Stimulated activated CD8-positive, alpha-beta memory T cell treated with anti-CD3 and anti-CD28 coated beads, Interleukin-15, amount 100 ng/mL, for 48 hours (primary cell): ENCODE results near the gene TCP11.
A peak's percentile ranks its signal among the peaks of the same experiment; 100 is the strongest.
"Not testable (repeated sequence)": the region's sequence is repeated elsewhere in the genome, so short reads cannot be mapped to it uniquely, and the experiment has no call there.

Source experiments
- DNase-seq, 2 donors: peaks; one replicate each; pipeline ENCODE4 v3.0.0-alpha.2; 2020; ENCODE audit warnings: low read depth in 2 of 2

TCP11 gene

DNA sequence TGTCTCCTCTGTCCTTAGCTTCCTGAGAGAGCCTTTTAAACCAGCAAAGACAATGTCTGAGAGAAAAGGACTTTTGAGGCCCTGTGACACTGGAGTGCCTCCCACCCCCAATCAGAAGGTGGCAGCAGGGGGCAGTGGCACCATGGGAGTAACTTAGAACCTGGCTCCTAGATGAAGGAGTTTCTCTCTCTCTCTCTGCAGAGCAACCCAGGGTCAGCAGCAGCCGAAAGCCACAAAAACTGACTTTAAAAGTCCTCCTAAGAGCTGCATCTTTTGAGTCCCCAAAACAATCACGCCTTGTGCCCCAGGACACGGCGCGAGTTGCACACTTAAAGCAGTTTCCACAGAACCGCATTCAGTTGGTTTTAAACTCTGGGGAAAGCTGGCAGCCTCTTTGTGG is 5.3 kb upstream of the TCP11 start:
- DNase-seq = peak in 1 of 2 donors; percentile 13

DNA sequence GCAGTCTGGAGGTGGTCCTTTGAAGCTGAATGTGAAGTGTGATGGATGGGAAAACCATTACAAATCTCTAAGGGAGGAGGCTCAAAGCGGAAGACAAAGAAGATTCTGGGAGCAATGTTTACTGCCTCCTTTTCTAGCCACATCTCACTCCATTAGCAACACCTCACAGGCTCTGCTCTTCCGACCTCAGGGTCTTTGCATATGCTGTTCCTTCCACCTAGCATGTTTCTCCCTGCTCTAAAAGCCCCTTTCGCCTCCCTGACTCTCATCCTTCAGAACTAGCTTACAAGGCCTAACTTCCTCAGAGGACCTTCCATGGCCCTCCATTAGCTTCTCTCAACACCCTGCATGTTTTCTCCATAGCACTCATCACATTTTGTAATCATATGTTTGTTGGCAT is 4.6 kb upstream of the TCP11 start:
- no peak for DNase-seq

DNA sequence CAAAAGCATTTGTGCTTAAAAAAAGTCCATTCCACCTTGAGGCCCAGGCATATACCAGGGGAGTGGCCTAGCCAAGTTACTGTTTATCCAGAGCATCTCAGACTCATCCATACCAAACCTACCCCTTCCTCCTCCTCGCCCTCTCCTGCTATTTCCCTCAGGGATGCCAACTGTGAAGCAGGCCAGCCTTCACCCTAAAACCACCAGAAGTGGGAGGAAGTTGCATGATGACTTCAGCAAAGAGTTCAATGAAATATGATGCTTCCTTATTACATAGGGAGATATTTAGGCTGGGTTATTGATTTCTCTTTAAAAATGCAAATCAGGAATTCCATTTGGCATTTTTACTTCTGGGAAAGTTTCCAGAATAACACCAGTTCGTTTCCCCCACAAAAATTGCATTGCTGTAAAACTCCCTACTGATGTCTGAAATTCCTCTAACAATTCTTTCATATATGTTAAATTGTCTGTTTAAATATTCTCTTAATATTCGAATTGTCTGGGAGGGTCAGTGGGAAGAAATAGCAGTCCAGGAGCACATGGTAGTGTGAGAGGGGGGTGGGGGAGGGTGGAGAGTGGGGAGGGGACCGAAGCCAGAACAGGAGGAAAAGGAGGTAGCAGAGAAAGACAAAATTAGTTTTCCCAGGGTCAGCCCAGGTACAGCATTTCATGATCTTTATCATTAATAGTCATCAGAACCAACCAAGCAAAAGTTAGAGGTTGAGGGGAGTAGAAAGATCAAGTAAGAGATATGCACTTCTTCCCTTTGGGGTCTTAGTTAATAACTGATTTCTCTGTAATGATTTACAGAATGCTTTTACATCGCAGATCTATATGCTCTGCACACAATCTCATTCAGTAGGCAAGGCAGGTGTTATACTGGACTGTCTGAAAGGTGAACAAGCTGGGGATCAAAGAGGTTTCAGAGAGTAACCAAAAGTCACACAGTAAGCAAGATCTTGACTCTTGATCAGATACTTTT is 1.7 kb upstream of the TCP11 start:
- no peak for DNase-seq

DNA sequence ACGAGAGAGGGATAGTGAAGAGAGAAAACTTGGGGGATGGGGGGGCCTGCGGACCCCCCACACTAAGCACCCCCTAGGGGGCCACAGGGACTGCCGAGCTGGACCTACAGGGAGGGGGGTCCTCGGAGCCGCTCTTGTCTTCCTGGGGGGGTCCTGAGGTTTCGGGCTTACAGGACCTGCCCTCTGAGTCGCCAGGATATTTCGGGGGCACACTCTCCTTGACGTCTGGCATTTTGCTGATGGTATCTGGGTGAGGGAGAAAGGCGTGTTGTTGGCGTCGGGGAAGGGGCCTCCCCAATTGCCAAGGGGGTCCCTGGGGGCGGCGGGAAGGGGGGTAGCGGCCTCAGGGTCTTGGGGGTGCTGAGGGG is 516 bp downstream of the TCP11 start:
- no peak for DNase-seq

DNA sequence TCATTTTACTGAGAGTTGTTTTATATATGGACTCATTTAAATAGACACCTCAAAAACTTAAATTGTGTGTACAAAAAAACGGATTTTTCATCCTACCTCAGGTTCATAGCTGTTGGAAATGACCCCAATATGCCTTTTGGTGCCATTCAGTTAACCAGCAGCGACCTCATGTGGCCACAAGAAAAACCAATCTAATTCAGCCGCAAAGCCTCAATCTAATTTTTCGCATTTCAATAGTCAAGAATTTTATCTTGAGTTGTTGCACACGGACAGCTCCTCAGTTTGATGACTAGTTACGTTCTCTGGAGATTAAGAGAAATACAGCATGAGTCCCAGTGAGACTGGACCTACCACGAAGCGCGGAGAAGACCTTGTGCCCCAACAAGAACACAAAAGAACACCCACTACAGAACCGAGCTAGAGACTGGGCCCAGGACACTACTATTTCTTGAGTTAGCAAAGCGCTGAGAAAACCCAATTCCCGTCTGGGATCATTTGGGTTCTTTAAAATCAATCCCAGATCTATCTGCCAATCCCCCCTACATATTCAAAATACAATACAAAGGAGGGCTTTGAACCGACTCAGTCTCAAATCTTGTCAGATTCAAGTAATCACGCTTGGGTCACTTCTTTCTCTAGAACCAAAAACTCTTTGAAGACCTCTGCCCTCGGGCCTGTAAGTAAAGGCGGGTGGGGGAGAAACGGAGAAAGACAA is 1.1 kb downstream of the TCP11 start:
- peak; percentile 13 to 19 for DNase-seq

DNA sequence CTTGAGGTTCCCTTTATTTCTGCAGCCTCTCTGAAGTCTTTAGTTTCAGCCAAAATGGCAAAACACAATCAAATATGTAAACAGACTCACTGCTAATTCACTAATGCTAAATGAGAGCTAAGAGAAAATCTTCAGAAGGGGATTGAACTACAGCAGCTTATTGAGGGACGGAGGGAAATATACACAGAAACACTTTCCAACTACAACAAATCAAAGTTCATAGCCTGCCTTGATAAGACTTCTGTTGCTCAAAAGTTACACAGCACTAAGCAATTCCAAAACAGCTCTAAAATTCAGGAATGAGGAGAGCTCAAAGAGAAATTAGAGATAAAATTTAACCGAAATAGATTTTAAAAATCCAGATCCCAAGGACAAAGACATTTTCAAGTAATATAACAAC is 1.7 kb downstream of the TCP11 start:
- no peak for DNase-seq

DNA sequence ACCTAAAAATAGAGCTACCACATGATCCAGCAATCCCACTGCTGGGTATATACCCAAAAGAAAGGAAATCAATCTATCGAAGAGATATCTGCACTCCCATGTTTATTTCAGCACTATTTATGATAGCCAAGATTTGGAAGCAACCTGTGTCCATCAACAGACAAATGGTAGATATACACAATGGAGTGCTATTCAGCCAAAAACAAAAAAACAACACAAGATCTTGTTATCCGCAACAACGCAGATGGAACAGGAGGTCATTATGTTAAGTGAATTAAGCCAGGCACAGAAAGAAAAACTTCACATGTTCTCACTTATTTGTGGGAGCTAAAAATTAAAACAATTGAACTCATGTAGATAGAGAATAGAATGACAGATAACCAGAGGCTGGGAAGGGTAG is 2.9 kb downstream of the TCP11 start:
- not testable (repeated sequence) for DNase-seq

DNA sequence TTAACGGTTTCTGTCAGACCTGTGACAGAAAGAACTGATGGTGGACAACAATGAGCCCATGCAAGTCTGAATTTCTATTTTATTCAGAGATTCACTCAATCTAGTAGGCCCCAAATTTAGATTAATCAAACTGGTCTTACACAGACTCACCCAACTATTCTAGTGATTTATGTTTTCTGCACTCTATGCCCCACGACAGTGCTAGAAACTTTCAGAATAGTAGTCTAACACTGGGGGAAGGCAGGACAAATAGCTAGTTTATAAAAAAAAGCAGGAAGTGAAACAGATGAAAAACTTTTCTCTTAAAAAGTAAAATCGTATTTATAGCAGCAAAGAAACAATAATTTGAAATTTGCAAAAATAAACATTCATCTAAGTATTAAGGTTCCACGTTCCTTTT is 5.0 kb downstream of the TCP11 start:
- no peak for DNase-seq

DNA sequence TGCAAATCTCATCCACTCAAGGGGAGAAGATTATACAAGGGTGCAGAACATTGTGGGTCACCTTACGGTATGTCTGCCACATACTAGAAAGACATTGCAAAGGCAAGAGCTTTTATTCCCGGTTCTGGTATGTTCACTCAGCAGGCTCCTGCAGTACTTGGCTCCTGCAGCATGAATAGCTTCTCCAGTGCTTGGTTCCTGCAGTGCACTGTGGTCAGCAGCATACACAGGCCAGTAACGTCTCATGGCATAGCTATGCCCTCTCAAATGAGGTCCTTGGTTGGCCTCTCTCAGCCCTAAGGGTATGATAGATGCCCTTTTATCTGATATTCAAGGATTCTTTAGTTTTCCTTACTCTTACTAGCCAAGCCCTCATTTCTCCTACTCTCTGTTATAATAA is 12.6 kb downstream of the TCP11 start:
- DNase-seq = no peak

DNA sequence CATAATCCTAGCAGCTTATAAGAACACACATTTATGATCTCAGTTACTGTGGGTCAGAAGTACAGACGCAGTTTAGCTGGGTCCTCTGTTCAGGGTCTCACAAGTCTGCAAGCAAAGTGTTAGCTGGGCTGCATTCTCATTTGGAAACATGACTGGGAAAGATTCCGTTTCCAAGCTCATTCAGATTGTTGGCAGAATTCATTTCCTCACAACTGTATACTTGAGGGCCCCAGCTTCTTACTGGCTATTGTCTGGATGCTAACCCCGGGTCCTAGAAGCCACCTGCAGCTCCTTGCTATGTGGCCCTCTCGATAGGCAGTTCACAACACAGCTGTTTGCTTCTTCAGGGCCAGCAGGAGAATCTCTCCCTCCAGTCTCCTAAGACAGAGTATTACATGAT is 13.1 kb downstream of the TCP11 start:
- no peak for DNase-seq

DNA sequence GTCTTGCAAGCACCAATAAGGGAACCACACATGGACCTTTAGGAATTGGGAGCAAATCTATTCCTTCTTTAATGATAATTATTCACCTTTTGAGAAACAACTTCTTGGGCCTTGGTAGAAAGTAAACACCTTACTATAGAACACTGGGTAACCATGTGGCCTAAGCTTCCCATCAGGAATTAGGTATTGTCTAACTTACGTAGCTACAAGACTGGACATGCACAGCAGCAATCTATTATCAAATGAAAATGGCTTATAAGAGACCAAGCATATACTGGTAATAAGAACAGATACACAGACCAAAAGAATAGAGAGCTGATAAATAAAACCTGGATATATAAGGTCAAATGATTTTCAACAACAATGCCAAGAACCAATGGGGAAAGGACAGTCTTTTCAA is 16.8 kb downstream of the TCP11 start:
- no peak for DNase-seq

DNA sequence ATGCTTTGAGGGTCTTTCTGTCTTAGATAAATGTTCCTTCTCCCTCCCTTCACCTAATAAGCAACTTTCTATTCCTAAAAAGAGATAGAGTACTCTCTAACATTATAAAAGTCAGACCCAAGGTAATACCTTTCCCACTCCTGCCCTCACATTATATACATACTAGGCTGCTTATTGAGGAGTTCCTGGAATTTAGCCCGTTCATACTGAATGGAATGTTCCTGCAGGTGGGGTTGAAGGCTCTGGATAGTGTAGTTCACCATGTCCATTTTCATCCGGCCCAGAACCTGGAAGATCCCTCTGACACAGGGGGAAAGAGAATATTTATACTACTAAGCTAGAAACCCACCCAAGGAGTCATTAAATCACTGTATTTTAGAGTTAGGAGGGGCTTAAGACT is 20.4 kb downstream of the TCP11 start:
- no peak for DNase-seq

DNA sequence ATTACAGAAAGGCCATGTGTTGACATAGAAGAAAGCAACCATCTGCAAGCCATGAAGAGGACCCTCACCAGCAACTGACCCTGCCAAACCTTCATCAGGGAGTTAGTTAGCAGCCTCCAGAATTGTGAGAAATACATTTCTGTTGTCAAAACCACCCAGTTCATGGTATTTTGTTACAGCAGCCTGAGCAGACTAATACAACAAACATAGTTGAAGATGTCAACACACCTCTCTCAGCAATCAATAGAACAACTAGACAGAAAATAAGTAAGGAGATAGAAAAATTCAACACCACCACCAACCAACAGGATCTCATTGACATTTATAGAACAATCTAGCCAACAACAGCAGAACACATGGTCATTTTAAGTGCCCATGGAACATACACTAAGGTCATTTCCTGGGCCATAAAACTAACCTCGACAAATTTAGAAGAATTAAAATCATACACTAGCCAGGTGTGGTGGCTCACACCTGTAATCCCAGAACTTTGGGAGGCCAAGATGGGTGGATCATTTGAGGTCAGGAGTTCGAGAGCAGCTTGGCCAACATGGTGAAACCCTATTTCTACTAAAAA is 32.7 kb downstream of the TCP11 start:
- DNase-seq = no peak

DNA sequence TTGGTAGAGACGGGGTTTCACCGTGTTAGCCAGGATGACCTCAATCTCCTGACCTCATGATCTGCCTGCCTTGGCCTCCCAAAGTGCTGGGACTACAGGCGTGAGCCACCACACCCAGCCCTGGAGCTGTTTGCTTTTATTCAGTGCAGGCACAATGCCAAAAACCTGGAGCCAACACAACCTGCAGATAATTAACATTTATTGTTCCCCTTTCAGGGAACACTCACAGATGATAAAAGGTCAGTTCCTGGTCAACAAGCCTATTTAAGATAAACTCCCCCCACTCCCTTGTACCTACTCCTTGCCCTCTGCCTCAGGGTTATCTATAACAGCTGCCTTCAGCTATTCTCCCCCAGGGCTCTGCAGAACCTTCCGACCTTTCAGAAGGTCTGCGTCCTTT is 33.4 kb downstream of the TCP11 start:
- not testable (repeated sequence) for DNase-seq

DNA sequence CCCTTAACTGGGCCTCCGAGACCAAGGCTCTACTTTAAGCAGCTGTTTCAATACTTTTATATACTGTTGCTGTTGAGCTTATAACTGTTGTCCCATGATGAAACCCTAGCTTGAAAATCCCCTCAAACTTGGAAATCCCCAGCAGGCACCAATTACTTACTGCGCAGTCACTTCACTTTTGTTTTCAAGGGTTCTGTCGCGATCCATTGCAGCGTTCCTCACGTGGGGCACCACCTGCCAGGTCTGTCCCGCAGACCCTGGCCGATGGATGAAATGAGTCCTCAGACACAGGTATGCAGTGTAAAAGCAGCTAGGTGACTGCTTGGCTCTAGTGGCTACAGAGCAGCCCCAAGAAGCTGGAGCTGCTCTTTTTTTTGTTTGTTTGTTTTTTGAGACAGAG is 33.9 kb downstream of the TCP11 start:
- not testable (repeated sequence) for DNase-seq

DNA sequence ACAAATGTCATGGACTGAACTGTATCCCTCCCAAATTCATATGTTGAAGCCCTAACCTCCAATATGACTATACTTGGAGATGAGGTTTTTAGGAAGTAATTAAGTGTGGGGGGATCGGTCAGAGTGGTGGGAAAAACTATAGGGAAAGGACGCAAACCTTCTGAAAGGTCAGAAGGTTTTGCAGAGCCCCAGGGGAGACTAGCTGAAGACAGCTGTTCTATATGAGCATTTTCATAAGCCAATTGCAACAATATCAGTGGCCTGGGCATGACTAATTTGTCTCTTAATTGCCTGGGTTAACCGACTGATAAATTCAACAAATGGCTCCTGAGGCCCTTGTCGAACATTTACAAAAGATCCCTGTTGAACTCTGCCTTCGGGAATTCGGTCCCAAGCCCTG is 35.1 kb downstream of the TCP11 start:
- DNase-seq = not testable (repeated sequence)

DNA sequence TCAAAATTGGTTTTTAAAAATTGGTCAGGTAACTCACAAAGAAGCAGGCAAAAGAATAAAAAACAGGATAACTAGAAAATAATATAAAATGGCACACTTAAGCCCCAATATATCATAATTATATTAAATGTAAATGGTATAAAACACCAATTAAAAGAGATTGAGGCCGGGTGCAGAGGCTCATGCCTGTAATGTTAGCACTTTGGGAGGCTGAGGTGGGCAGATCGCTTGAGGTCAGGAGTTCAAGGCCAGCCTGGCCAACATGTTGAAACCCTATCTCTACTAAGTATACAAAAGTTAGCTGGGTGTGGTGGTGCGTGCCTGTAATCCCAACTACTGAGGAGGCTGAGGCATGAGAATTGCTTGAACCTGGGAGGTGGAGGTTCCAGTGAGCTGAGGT is 36.1 kb downstream of the TCP11 start:
- DNase-seq = no peak

DNA sequence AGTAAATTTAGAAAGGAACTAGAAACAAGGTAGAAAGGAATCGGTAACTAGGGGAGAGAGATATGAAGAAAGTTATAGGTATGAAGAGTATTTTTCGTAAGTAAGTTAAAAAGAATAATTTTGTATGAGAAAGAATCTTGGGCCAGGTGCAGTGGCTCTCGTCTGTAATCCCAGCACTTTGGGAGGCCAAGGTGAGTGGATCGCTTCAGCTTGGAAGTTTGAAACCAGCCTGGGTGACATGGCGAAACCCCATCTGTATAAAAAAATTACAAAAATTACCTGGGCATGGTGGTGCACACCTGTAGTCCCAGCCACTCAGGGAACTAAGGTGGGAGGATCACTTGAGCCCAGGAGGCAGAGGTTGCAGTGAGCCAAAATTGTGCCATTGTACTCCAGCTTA is 42.0 kb downstream of the TCP11 start:
- DNase-seq = no peak

DNA sequence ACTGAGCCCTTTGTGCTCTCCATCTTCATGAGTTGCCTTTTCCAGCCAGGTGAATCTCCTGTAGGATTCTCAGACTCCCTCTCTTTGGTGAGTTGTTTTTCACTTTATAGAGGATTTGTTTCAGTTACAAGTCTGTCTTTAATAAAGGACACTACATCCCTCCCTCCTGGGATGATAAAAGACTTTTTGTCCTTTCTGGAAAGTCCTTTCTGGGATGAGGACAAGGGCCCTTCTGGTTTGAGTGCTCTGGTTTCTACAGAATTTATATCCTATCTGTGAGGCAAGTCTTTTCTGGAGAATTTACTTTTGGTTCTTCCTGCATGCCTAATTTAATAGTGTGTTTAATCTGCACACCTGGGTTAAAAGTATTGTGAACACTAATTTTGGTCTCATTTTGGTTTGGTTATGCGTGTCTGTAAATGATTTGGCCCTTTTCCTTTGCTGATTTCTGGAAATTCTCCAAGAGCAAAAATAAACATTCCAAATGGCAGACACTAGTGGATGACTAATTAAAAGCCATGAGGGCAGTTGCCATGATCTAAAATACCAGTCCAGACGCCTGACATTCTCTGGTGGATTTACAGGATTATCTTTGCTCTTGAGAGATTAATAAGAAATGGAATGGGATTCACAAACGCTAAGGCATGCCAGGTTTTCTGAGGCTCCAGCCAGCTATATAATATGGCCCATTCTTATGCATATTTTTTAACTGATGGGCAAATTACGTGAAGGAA is 44.8 kb downstream of the TCP11 start:
- DNase-seq = no peak

DNA sequence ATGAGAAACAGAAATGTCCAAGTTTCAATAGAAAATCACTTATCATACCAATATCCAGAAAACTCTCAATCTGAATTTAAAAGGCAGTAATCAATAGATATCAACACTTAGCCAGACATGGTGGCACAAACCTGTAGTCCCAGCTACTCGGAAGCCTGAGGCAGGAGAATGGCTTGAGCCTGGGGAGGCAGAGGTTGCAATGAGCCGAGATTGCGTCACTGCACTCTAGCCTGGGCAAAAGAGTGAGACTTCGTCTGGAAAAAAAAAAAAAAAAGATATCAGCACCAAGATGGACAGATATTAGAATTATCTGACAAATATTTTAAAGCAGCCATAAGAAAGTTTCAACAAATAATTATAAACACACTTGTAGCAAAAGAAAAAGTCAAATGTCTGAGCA is 47.0 kb downstream of the TCP11 start:
- no peak for DNase-seq

DNA sequence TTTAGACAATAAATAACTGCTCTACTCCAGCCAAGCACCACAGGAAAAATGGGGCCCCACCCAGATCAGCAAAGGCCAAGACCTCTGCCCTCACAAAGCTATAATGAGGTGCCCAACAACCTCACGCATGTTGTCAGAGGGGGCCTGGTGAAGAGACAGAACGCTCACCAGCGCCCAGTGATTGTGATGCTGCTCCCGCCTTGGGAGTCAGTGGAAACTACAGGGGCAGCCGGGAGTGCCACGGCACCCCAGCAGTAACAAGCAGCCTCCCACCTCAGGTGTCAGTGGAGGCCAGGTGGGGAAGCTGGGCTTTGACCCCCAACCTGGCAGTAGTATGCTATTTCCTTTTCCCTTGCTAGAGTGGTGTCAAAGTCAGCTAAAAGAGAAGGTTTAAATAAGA is 47.4 kb downstream of the TCP11 start:
- DNase-seq = no peak

DNA sequence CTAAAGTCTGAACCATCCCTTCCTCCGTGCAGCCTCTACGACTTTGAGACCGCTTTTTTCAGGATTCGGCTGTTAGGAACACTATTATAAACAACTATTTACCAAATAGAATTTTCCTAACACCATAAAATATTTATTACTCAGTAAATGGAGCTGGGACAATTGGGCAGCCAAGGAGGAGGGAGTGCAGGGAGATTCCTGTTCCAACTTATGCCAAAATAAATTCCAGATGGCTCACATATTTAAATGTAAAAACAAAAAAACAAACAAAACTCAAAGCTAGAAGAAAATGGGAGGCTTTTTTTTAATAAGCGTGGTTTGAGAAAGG is 48.1 kb downstream of the TCP11 start:
- DNase-seq = no peak
